Keratinocyte (primary cell): ENCODE data around the gene PPP2R5E. TPM values are rescaled to one million over a fixed set of nuclear protein-coding genes. Genes with fewer than 3 reads are reported as not detected.

Source experiments
- DNase-seq: peaks from one replicate; pipeline ENCODE4 v3.0.0-alpha.2; 2011; ENCODE audit warnings: low read depth, missing footprints, low spot score
- FAIRE-seq: peaks from 2 replicates; lab custom pipeline; 2011; peaks lifted over from hg19 to GRCh38; lab: Jason Lieb, UNC
- H2AFZ ChIP-seq: 2 replicates; pipeline ENCODE4 v1.6.0; 2012; ENCODE audit warnings: low read length, control low read depth, inconsistent platforms; ENCODE audit not compliant: control insufficient read depth
- H3K27ac ChIP-seq: 2 replicates; pipeline ENCODE4 v1.5.1; 2011; ENCODE audit warnings: low read length; ENCODE audit not compliant: control insufficient read depth, insufficient read depth
- H3K27me3 ChIP-seq: 3 replicates; pipeline ENCODE4 v1.6.0; 2011; ENCODE audit warnings: low read length; ENCODE audit not compliant: control insufficient read depth, insufficient read depth; ENCODE audit errors: extremely low read depth
- H3K36me3 ChIP-seq, 2 experiments: 2 replicates in 1 of 2; 3 replicates in 1 of 2; pipeline ENCODE4 v1.5.1; 2011; ENCODE audit warnings: low read length in 2 of 2, mild to moderate bottlenecking in 1 of 2; ENCODE audit not compliant: control insufficient read depth in 2 of 2, insufficient read depth in 2 of 2; ENCODE audit errors: extremely low read depth in 1 of 2
- H3K4me1 ChIP-seq: 3 replicates; pipeline ENCODE4 v1.5.1; 2011; ENCODE audit warnings: low read length; ENCODE audit not compliant: control insufficient read depth, insufficient read depth; ENCODE audit errors: extremely low read depth
- H3K4me2 ChIP-seq: 3 replicates; pipeline ENCODE4 v1.6.0; 2011; ENCODE audit warnings: low read depth, low read length; ENCODE audit not compliant: control insufficient read depth, insufficient read depth; ENCODE audit errors: extremely low read depth
- H3K4me3 ChIP-seq, 3 experiments: fragments of 200-600 bp in 1 of 3; sonication (generic) in 1 of 3; 2 replicates in 2 of 3; 3 replicates in 1 of 3; pipeline ENCODE4 v1.5.1; 2011 to 2016; ENCODE audit warnings: low read length in 3 of 3, mild to moderate bottlenecking in 3 of 3, control low read depth in 2 of 3, inconsistent platforms in 1 of 3, low read depth in 1 of 3, mixed read lengths in 1 of 3, mixed run types in 1 of 3, moderate library complexity in 1 of 3; ENCODE audit not compliant: control insufficient read depth in 2 of 3, insufficient read depth in 2 of 3; ENCODE audit errors: extremely low read depth in 1 of 3
- H3K79me2 ChIP-seq: 2 replicates; pipeline ENCODE4 v1.6.0; 2012; ENCODE audit warnings: low read length; ENCODE audit not compliant: control insufficient read depth, insufficient read depth
- H3K9ac ChIP-seq: 3 replicates; pipeline ENCODE4 v1.6.0; 2011; ENCODE audit warnings: low read length; ENCODE audit not compliant: control insufficient read depth, insufficient read depth; ENCODE audit errors: extremely low read depth
- H3K9me1 ChIP-seq: 3 replicates; pipeline ENCODE4 v1.6.0; 2011; ENCODE audit warnings: low read length; ENCODE audit not compliant: control insufficient read depth, insufficient read depth; ENCODE audit errors: extremely low read depth
- H3K9me3 ChIP-seq: 2 replicates; pipeline ENCODE4 v1.5.1; 2012; ENCODE audit warnings: low read depth, low read length; ENCODE audit not compliant: control insufficient read depth
- H4K20me1 ChIP-seq: 3 replicates; pipeline ENCODE4 v1.6.0; 2011; ENCODE audit warnings: low read length; ENCODE audit not compliant: control insufficient read depth, insufficient read depth; ENCODE audit errors: extremely low read depth
- CTCF ChIP-seq, 3 experiments: IDR thresholded peaks in 1 of 3; conservative IDR thresholded peaks in 1 of 3; optimal IDR thresholded peaks in 1 of 3; 2 replicates in 2 of 3; 3 replicates in 1 of 3; pipeline versions ENCODE3 to v1.5.1; 2011; ENCODE audit warnings: low read length in 3 of 3, mild to moderate bottlenecking in 3 of 3, moderate library complexity in 2 of 3, control low read depth in 1 of 3, inconsistent platforms in 1 of 3; ENCODE audit not compliant: insufficient read depth in 2 of 3; ENCODE audit errors: extremely low read depth in 1 of 3
- EZH2 ChIP-seq: IDR thresholded peaks from one replicate; pipeline ENCODE4 v1.6.1; 2012; ENCODE audit warnings: inconsistent platforms, mild to moderate bottlenecking, low read length, moderate library complexity
- dilution Hi-C: fragments of 300-500 bp; cut with MboI; formaldehyde crosslinking; loops from one replicate; pipeline ENCODE4 v1.7.0; 2020; ENCODE audit warnings: low sequenced_read_pairs; ENCODE audit not compliant: extremely low pct_ligation_motif_present
- polyA plus RNA-seq, 5 experiments: library from polyadenylated mRNA; depleted of rRNA in 3 of 5; stranded (reverse) in 3 of 5; stranded (forward) in 1 of 5; unstranded in 1 of 5; fragments of >200 nt; gene quantifications; 1 replicate in 1 of 5; 2 replicates in 3 of 5; 3 replicates in 1 of 5; pipeline versions ENCODE4 v1.2.1 to v1.2.3, GENCODE V29; 2011 to 2012; ENCODE audit warnings: missing spikeins in 2 of 5, low read depth in 1 of 5, low replicate concordance in 1 of 5

The PPP2R5E gene
- polyA plus RNA-seq, 1 donor (not counting 4 experiments of a cell fraction or from before 2014, with no cell fraction given): 22.7 TPM

GRCh38 chr14:63438065-63438757 lies 105.0 kb downstream of the PPP2R5E start:
- Histone ChIP-seq H3K79me2 (peaks cover 61% of the 10 kb centered on the region), H3K27ac (peak overlapping the region; percentile 37), H3K4me1 (peaks cover 15% of the 10 kb centered on the region), H3K9me3 (no peaks in the 10 kb centered on the region), H3K9ac (peak overlapping the region; percentile 26), H4K20me1 (peaks cover 3% of the 10 kb centered on the region), H3K27me3 (no peaks in the 10 kb centered on the region), H3K4me3 (peak overlapping the region in 2 of 3 experiments; percentile 15 to 56), H2AFZ (no peak overlapping the region), H3K4me2 (peak overlapping the region; percentile 83), H3K36me3 (no peaks in the 10 kb centered on the region), H3K9me1 (no peaks in the 10 kb centered on the region)
- TF ChIP-seq CTCF (optimal IDR thresholded peaks at IDR 0.05 in 1 of 3, IDR thresholded peaks at IDR 0.05 in 1 of 3, conservative IDR thresholded peaks at IDR 0.05 in 1 of 3; ENCODE audit: extremely low read depth in 1 of 3, insufficient read depth in 2 of 3, low read length in 3 of 3) (peak in 1 of 3 experiments; percentile 22), EZH2 (no peak)
- FAIRE-seq (peak; percentile 89), DNase-seq (peak; percentile 21)
- dilution Hi-C loops: no loop called here

DNA sequence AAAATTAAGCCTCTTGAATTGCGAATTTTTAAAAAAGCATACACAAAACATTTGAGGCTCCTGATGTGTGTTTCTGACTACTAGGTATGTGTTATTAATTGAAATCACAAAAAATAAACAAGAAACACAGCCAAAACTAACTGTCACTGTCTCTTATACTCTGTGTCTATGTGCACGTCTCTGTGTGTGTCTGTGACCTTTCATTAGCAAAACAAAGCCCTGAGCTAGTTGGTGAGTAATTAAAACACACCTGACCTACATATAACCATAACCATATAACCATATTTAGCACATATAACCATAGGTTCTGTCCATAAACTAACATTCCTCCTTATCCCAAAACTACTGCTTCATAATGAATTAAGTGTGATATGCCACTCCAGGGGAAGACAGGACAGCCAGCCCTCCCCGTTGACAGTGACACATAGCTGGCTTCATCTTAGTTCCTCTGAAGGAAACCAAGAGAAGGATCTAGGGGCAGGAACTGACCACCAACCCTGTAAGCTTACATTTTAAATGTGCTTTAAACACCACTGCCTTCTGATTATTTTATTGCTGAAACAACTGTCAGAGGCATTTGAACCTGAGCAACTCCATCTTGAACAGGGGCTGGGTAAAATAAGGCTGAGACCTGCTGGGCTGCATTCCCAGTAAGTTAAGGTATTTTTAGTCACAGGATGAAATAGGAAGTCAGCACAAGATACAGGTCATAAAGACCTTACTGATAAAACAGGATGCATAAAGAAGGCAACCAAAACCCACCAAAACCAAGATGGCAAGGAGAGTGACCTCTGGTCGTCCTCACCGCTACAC lies 106.7 kb downstream of the PPP2R5E start:
- dilution Hi-C loops: no loop called here
- Histone ChIP-seq H3K4me3 (no peak overlapping the region), H4K20me1 (peaks cover 3% of the 10 kb centered on the region), H3K9ac (no peak overlapping the region), H3K4me2 (no peak overlapping the region), H3K79me2 (peaks cover 60% of the 10 kb centered on the region), H3K27ac (no peak overlapping the region), H3K36me3 (no peaks in the 10 kb centered on the region), H3K9me1 (no peaks in the 10 kb centered on the region), H3K9me3 (no peaks in the 10 kb centered on the region), H3K4me1 (peaks cover 15% of the 10 kb centered on the region), H3K27me3 (no peaks in the 10 kb centered on the region), H2AFZ (no peak overlapping the region)
- DNase-seq: no peak
- TF ChIP-seq CTCF (optimal IDR thresholded peaks at IDR 0.05 in 1 of 3, IDR thresholded peaks at IDR 0.05 in 1 of 3, conservative IDR thresholded peaks at IDR 0.05 in 1 of 3; ENCODE audit: extremely low read depth in 1 of 3, insufficient read depth in 2 of 3, low read length in 3 of 3) (no peak), EZH2 (no peak)
- FAIRE-seq: no peak
